RWPE2 (cell line): Measurements from ENCODE around the gene ELAC2.
A peak's percentile ranks its signal among the peaks of the same experiment; 100 is the strongest.

Experiments used
- ATAC-seq: fragments of 200-7000 bp; cut with Tn5 transposase; 3 replicates; pipeline ENCODE4 v1.9.1; 2021; ENCODE audit warnings: low read depth
- DNase-seq: peaks from one replicate; pipeline ENCODE4 v3.0.0-alpha.2; 2020; ENCODE audit warnings: low spot score
- H3K27ac ChIP-seq: fragments of 450-650 bp; 2 replicates; pipeline ENCODE4 v1.5.1; 2017; ENCODE audit warnings: mild to moderate bottlenecking; ENCODE audit not compliant: poor library complexity, severe bottlenecking
- H3K27me3 ChIP-seq: fragments of 250-450 bp; sonication (Bioruptor Pico); 2 replicates; pipeline ENCODE4 v1.5.1; 2021; ENCODE audit warnings: mild to moderate bottlenecking, moderate library complexity; ENCODE audit not compliant: insufficient read depth, poor library complexity, severe bottlenecking
- H3K36me3 ChIP-seq: fragments of 250-450 bp; sonication (Bioruptor Pico); 2 replicates; pipeline ENCODE4 v1.5.1; 2020; ENCODE audit warnings: low read depth, mild to moderate bottlenecking, moderate library complexity
- H3K4me1 ChIP-seq: fragments of 250-450 bp; sonication (Bioruptor Pico); 2 replicates; pipeline ENCODE4 v1.5.1; 2021; ENCODE audit warnings: mild to moderate bottlenecking, moderate library complexity; ENCODE audit not compliant: insufficient read depth, poor library complexity, severe bottlenecking
- H3K4me3 ChIP-seq: fragments of 250-450 bp; sonication (Bioruptor Pico); 2 replicates; pipeline ENCODE4 v1.5.1; 2021; ENCODE audit warnings: mild to moderate bottlenecking, moderate library complexity; ENCODE audit not compliant: severe bottlenecking
- H3K9me3 ChIP-seq: fragments of 250-450 bp; sonication (Bioruptor Pico); 2 replicates; pipeline ENCODE4 v1.5.1; 2021; ENCODE audit warnings: mild to moderate bottlenecking, moderate library complexity; ENCODE audit not compliant: severe bottlenecking
- TF ChIP-seq, protein P1 (sequence below): fragments of 450-650 bp; IDR thresholded peaks from one replicate; pipeline ENCODE4 v1.5.1; 2017; ENCODE audit warnings: mild to moderate bottlenecking, moderate library complexity; ENCODE audit not compliant: poor library complexity, severe bottlenecking

ELAC2 gene

DNA sequence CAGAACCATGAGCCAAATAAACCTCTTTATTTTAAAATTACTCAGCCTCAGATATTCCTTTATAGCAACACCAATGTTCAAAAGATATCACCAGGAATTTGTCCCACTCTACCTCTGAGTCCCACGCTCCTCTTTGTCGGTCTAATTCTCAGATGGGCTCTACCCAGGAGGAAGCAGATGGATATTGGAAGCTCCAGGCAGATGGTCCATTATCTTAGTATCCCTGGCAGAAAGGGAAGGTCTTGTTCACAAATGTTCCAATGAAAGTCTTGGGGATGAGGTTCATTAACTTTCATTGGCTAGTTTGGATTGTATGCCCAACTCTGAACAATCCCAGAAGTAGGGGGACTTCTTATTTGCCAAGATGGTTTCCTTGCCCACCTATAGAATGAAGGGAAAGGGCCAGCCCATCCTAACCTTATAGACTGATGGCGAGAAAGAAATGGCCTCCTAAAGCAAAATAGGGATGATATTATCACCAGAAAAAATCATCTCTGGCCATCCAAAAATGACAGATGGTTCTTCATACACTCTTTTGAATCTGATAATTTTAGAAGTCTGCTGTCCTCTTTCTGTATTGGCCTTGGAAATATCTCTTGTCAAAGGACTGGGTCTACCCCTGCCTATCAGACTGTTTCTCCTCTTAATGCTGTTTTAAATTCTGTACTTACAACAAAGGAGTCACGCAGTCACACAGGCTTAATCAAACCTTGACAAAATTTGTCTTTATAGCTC lies 21.3 kb upstream of the ELAC2 start:
- Histone ChIP-seq H3K27ac (no peak overlapping the region), H3K36me3 (no peaks in the 10 kb centered on the region), H3K9me3 (no peaks in the 10 kb centered on the region), H3K4me3 (no peak overlapping the region), H3K4me1 (no peaks in the 10 kb centered on the region), H3K27me3 (no peaks in the 10 kb centered on the region)
- DNase-seq (no peak), ATAC-seq (no peak)
- TF ChIP-seq, protein P1, sequence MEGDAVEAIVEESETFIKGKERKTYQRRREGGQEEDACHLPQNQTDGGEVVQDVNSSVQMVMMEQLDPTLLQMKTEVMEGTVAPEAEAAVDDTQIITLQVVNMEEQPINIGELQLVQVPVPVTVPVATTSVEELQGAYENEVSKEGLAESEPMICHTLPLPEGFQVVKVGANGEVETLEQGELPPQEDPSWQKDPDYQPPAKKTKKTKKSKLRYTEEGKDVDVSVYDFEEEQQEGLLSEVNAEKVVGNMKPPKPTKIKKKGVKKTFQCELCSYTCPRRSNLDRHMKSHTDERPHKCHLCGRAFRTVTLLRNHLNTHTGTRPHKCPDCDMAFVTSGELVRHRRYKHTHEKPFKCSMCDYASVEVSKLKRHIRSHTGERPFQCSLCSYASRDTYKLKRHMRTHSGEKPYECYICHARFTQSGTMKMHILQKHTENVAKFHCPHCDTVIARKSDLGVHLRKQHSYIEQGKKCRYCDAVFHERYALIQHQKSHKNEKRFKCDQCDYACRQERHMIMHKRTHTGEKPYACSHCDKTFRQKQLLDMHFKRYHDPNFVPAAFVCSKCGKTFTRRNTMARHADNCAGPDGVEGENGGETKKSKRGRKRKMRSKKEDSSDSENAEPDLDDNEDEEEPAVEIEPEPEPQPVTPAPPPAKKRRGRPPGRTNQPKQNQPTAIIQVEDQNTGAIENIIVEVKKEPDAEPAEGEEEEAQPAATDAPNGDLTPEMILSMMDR, result no peak

DNA sequence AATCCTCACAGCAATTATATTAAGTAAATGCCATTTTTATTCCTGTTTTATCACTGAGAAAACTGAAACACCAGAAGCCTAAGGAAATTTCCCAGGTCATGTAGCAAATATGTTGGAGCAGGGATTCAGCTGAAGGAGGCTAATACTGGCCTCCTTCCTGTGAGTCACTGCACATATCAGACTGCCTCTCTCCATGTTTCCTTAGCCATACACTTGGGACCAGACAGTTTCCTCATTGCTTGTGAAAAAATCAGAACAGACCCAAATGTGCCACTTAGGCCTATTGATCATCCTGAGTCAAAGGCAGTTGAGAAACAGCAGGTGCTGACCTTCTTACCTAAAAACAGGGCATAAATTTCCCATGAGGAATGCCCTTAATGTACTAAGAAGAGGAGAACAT lies 18.9 kb upstream of the ELAC2 start:
- no peak for DNase-seq
- no peaks in the 10 kb centered on the region for H3K4me1 ChIP-seq
- ATAC-seq, result no peak
- no peaks in the 10 kb centered on the region for H3K27me3 ChIP-seq
- TF ChIP-seq, protein P1, result no peak
- H3K36me3 ChIP-seq, result no peaks in the 10 kb centered on the region
- H3K9me3 ChIP-seq, result no peaks in the 10 kb centered on the region
- H3K4me3 ChIP-seq, result no peak overlapping the region
- H3K27ac ChIP-seq, result no peak overlapping the region

DNA sequence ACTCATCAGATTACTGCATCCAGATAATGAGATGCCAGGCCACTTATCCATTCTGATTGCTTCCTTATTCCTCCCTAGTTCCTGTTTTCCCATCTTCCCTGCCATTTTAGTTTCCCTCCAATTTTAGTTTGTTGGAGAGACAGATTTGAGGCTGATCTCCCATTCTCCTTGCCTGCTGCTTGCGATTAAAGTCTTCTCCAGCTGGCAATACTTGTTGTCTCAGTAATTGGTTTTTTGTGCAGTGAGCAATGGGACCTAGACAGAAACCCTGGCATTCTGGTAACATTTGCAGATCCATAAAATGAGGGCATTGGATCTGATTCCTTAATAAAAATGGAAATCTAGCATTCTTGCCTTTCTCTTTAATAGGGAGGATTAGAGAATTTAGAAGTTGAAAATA lies 17.6 kb upstream of the ELAC2 start:
- Histone ChIP-seq H3K36me3 (no peaks in the 10 kb centered on the region), H3K27me3 (no peaks in the 10 kb centered on the region), H3K4me3 (no peak overlapping the region), H3K9me3 (no peaks in the 10 kb centered on the region), H3K4me1 (no peaks in the 10 kb centered on the region), H3K27ac (no peak overlapping the region)
- DNase-seq (no peak), ATAC-seq (no peak)
- TF ChIP-seq, protein P1, result no peak

DNA sequence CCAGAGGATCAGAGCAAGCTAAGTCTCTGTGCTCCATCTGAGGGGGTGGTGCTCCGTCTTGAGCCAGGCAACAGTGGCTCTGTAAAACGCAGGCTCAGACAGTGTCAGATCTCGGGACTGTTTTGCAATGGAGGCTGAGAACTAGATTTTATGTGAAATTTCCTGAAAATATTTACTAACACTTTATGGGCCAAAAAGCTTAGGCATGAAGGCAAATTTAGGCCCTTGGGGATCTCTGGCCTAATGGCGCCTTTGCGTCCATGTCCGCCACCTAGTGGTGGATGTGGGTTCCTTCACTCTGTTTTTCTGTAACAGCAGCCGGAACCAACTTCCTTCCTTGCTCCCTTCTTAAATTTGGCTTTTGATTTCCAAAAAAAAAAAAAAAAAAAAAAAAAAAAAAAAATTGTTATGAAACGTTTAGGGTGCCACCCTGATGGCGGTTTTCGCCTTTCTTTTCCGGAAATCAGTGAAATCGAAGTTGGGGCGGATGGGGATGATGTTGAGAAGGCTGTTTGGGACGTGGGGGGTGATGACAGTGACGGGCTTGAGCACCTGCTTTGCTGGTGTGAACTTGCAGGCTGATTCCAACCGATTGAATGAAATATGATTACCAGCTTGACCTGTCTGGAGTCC lies 14.0 kb upstream of the ELAC2 start:
- no peaks in the 10 kb centered on the region for H3K4me1 ChIP-seq
- no peaks in the 10 kb centered on the region for H3K36me3 ChIP-seq
- H3K27ac ChIP-seq, result no peak overlapping the region
- TF ChIP-seq, protein P1, result peak; percentile 80
- no peaks in the 10 kb centered on the region for H3K27me3 ChIP-seq
- H3K9me3 ChIP-seq, result no peaks in the 10 kb centered on the region
- DNase-seq (no peak), ATAC-seq (0 out of 3 replicates have a peak, but pooled peaks have one; percentile 29)
- H3K4me3 ChIP-seq, result no peak overlapping the region
